B cell (primary cell): ENCODE data around the gene CCN5. TPM values are rescaled to one million over a fixed set of nuclear protein-coding genes. Genes with fewer than 3 reads are reported as not detected.

Experiments used
- ATAC-seq: fragments of 200-7000 bp; cut with Tn5 transposase; one replicate; pipeline ENCODE4 v1.10.0; 2021; ENCODE audit warnings: low read depth, mild to moderate bottlenecking, moderate number of reproducible peaks, moderate library complexity
- CTCF ChIA-PET: fragments of 350-600 bp; sonication (Branson Sonifier 250); formaldehyde crosslinking; loops from one replicate; lab custom pipeline; 2021; ENCODE audit warnings: antibody characterized with exemption, inconsistent platforms; lab: Charles Lee
- POLR2A ChIA-PET: fragments of 350-600 bp; sonication (Branson Sonifier 250); formaldehyde crosslinking; loops from one replicate; lab custom pipeline; 2021; ENCODE audit warnings: antibody characterized with exemption; lab: Charles Lee
- DNase-seq: peaks from one replicate; pipeline ENCODE4 v3.0.0; 2013
- H2AFZ ChIP-seq: 2 replicates; pipeline ENCODE4 v1.6.1; 2012; ENCODE audit warnings: mild to moderate bottlenecking, low read depth, low read length; ENCODE audit not compliant: insufficient read depth, poor library complexity, severe bottlenecking
- H3K27ac ChIP-seq, 2 donors: 1 replicate in 1 of 2; 2 replicates in 1 of 2; pipeline ENCODE4 v1.5.1; 2012 to 2013; ENCODE audit warnings: low read length in 2 of 2, mild to moderate bottlenecking in 2 of 2, moderate library complexity in 1 of 2
- H3K27me3 ChIP-seq, 4 experiments: fragments of 200-600 bp in 1 of 4; sonication (generic) in 1 of 4; replicated peaks in 1 of 4; 1 replicate in 2 of 4; 2 replicates in 2 of 4; pipeline versions ENCODE4 v1.6.1 to v1.7.0; 2013 to 2016; ENCODE audit warnings: low read length in 3 of 4, mild to moderate bottlenecking in 2 of 4, mixed read lengths in 1 of 4, moderate library complexity in 1 of 4; ENCODE audit not compliant: insufficient read depth in 4 of 4, control insufficient read depth in 3 of 4; ENCODE audit errors: control extremely low read depth in 1 of 4
- H3K36me3 ChIP-seq, 2 experiments: replicated peaks in 1 of 2; 1 replicate in 1 of 2; 2 replicates in 1 of 2; pipeline versions ENCODE4 v1.6.1 to v1.7.1; 2013; ENCODE audit warnings: low read length in 1 of 2; ENCODE audit not compliant: insufficient read depth in 2 of 2, control insufficient read depth in 1 of 2; ENCODE audit errors: control extremely low read depth in 1 of 2, extremely low read depth in 1 of 2
- H3K4me1 ChIP-seq, 2 donors: fragments of 200-600 bp in 1 of 2; sonication (generic) in 1 of 2; 1 replicate in 1 of 2; 2 replicates in 1 of 2; pipeline versions ENCODE4 v1.5.1 to v1.6.1; 2013 to 2017; ENCODE audit warnings: low read length in 2 of 2; ENCODE audit not compliant: control insufficient read depth in 2 of 2, insufficient read depth in 2 of 2
- H3K4me2 ChIP-seq: replicated peaks from 2 replicates; pipeline ENCODE3; 2012; ENCODE audit warnings: mild to moderate bottlenecking, low read depth, low read length; ENCODE audit not compliant: poor library complexity, severe bottlenecking
- H3K4me3 ChIP-seq, 5 experiments: fragments of 200-600 bp in 1 of 5; sonication (generic) in 1 of 5; 1 replicate in 3 of 5; 2 replicates in 2 of 5; pipeline versions ENCODE4 v1.5.1 to v1.7.0; 2011 to 2016; ENCODE audit warnings: low read length in 4 of 5, mild to moderate bottlenecking in 4 of 5, low read depth in 2 of 5, control low read depth in 1 of 5, moderate library complexity in 1 of 5; ENCODE audit not compliant: insufficient read depth in 1 of 5; ENCODE audit errors: control extremely low read depth in 1 of 5, extremely low read depth in 1 of 5
- H3K79me2 ChIP-seq: fragments of 200-600 bp; sonication (generic); one replicate; pipeline ENCODE4 v1.6.0; 2016; ENCODE audit warnings: low read length; ENCODE audit not compliant: control insufficient read depth, insufficient read depth
- H3K9ac ChIP-seq: fragments of 200-600 bp; sonication (generic); 2 replicates; pipeline ENCODE4 v1.6.1; 2017; ENCODE audit warnings: mild to moderate bottlenecking, low read length, moderate library complexity
- H3K9me3 ChIP-seq, 3 donors: one replicate each; pipeline versions ENCODE4 v1.6.1 to v1.7.1; 2013; ENCODE audit warnings: low read length in 2 of 3; ENCODE audit not compliant: control insufficient read depth in 2 of 3, insufficient read depth in 1 of 3; ENCODE audit errors: control extremely low read depth in 1 of 3
- H4K20me1 ChIP-seq: 2 replicates; pipeline ENCODE4 v1.6.0; 2012; ENCODE audit warnings: mild to moderate bottlenecking, low read length; ENCODE audit not compliant: insufficient read depth, control insufficient read depth, poor library complexity, severe bottlenecking
- H3K27ac Mint-ChIP-seq: one replicate; pipeline ENCODE4 v1.8.0; 2021; ENCODE audit warnings: mixed read lengths
- H3K27me3 Mint-ChIP-seq: one replicate; pipeline ENCODE4 v1.8.0; 2021; ENCODE audit warnings: mixed read lengths
- H3K4me1 Mint-ChIP-seq: one replicate; pipeline ENCODE4 v1.8.0; 2021; ENCODE audit warnings: mixed read lengths
- H3K4me3 Mint-ChIP-seq: one replicate; pipeline ENCODE4 v1.8.0; 2021; ENCODE audit warnings: mixed read lengths
- H3K9me3 Mint-ChIP-seq: one replicate; pipeline ENCODE4 v1.8.0; 2022; ENCODE audit warnings: mixed read lengths; ENCODE audit not compliant: insufficient read depth
- CTCF ChIP-seq: fragments of 200-600 bp; IDR thresholded peaks from one replicate; pipeline ENCODE4 v1.8.0; 2022; ENCODE audit warnings: antibody characterized with exemption, mild to moderate bottlenecking
- EZH2 ChIP-seq: IDR thresholded peaks from 2 replicates; pipeline ENCODE4 v1.6.1; 2012; ENCODE audit warnings: borderline replicate concordance, low read depth, mild to moderate bottlenecking, moderate library complexity, low read length; ENCODE audit not compliant: insufficient read depth, poor library complexity, severe bottlenecking
- WGBS: methylation state at CpG from one replicate; pipeline ENCODE4 v1.1.5; 2013; ENCODE audit warnings: missing lambda C conversion rate; ENCODE audit not compliant: insufficient coverage; 5-methylcytosine and 5-hydroxymethylcytosine counted together
- intact Hi-C: fragments of 100-400 bp; cut with micrococcal nuclease; formaldehyde crosslinking; loops from one replicate; pipeline ENCODE4 v1.10.0; 2022
- polyA plus RNA-seq: library from polyadenylated mRNA; depleted of rRNA; stranded (reverse); fragments of >200 nt; gene quantifications from 2 replicates; pipeline ENCODE4 v1.2.3, GENCODE V29; 2012
- total RNA-seq, 2 donors: library from RNA; stranded (reverse); fragments of 120-200 nt in 1 of 2; gene quantifications; 1 replicate in 1 of 2; 2 replicates in 1 of 2; pipeline versions ENCODE4 v1.2.3 to v1.2.4, GENCODE V29; 2013 to 2022

The CCN5 gene
- total and polyA plus RNA-seq, 2 donors (not counting 1 experiment from before 2014, with no cell fraction given): not detected

GRCh38 chr20:44725837-44726236 lies 10.7 kb downstream of the CCN5 start:
- Mint-ChIP-seq H3K27ac (no peak overlapping the region), H3K27me3 (peaks cover 3% of the 10 kb centered on the region), H3K4me1 (no peaks in the 10 kb centered on the region), H3K9me3 (no peaks in the 10 kb centered on the region), H3K4me3 (no peak overlapping the region)
- intact Hi-C loops: no loop called here
- POLR2A ChIA-PET: no interaction called here
- CTCF ChIA-PET: no interaction called here
- H3K4me1 ChIP-seq: no peaks in the 10 kb centered on the region
- no peak overlapping the region for H3K9ac ChIP-seq
- H3K36me3 ChIP-seq: no peaks in the 10 kb centered on the region
- no peak overlapping the region for H2AFZ ChIP-seq
- H4K20me1 ChIP-seq: no peaks in the 10 kb centered on the region
- ATAC-seq: no peak
- H3K79me2 ChIP-seq: no peaks in the 10 kb centered on the region
- H3K27ac ChIP-seq: no peak overlapping the region
- no peaks in the 10 kb centered on the region for H3K9me3 ChIP-seq
- no peaks in the 10 kb centered on the region for H3K27me3 ChIP-seq
- TF ChIP-seq CTCF (no peak), EZH2 (no peak)
- 81% methylated on average over 3 of the region's 5 CpGs for WGBS
- no peak overlapping the region for H3K4me3 ChIP-seq
- DNase-seq: no peak
- H3K4me2 ChIP-seq: no peak overlapping the region

GRCh38 chr20:44727039-44727438 lies 11.9 kb downstream of the CCN5 start:
- H2AFZ ChIP-seq: no peak overlapping the region
- no peak overlapping the region for H3K4me3 ChIP-seq
- DNase-seq (no peak), ATAC-seq (no peak)
- H4K20me1 ChIP-seq: no peaks in the 10 kb centered on the region
- POLR2A ChIA-PET: no interaction called here
- intact Hi-C loops: no loop called here
- H3K27me3 Mint-ChIP-seq: peaks cover 3% of the 10 kb centered on the region
- H3K27ac Mint-ChIP-seq: no peak overlapping the region
- CTCF ChIA-PET: no interaction called here
- H3K4me1 ChIP-seq: no peaks in the 10 kb centered on the region
- no peaks in the 10 kb centered on the region for H3K79me2 ChIP-seq
- H3K4me3 Mint-ChIP-seq: no peak overlapping the region
- no peak for TF ChIP-seq CTCF
- no peak for TF ChIP-seq EZH2
- WGBS: 89% methylated on average over 11 of the region's 11 CpGs
- H3K9me3 Mint-ChIP-seq: no peaks in the 10 kb centered on the region
- H3K27ac ChIP-seq: no peak overlapping the region
- H3K9me3 ChIP-seq: no peaks in the 10 kb centered on the region
- no peaks in the 10 kb centered on the region for H3K4me1 Mint-ChIP-seq
- H3K4me2 ChIP-seq: no peak overlapping the region
- H3K36me3 ChIP-seq: no peaks in the 10 kb centered on the region
- no peaks in the 10 kb centered on the region for H3K27me3 ChIP-seq
- no peak overlapping the region for H3K9ac ChIP-seq
